ENCODE results near the gene DRAXIN.

DRAXIN gene

GRCh38 chr1:11697893-11698210 lies 6.3 kb downstream of the DRAXIN start:
- Histone ChIP-seq H3K27ac (replicated peaks) (no peak overlapping the region), H3K4me3 (replicated peaks; ENCODE audit: insufficient read depth, low read length) (no peak overlapping the region), H3K27me3 (ENCODE audit: insufficient read depth, poor library complexity, severe bottlenecking) (peaks cover 8% of the 10 kb centered on the region)
- TF ChIP-seq POLR2AphosphoS5 (IDR thresholded peaks at IDR 0.05; ENCODE audit: low read depth) (no peak), REST (IDR thresholded peaks at IDR 0.05; ENCODE audit: insufficient replicate concordance, low read depth) (no peak), GABPA (IDR thresholded peaks at IDR 0.05; ENCODE audit: low read depth) (no peak), SPI1 (IDR thresholded peaks at IDR 0.05; ENCODE audit: borderline replicate concordance, low read depth) (no peak), CTCF (IDR thresholded peaks at IDR 0.05; ENCODE audit: insufficient read depth, low read length) (no peak)
- no peak for DNase-seq (ENCODE audit: low read depth in 1 of 2, low spot score in 1 of 2)

GRCh38 chr1:11700601-11701467 lies 9.3 kb downstream of the DRAXIN start:
- Histone ChIP-seq H3K27ac (replicated peaks) (no peak overlapping the region), H3K4me3 (replicated peaks; ENCODE audit: insufficient read depth, low read length) (no peak overlapping the region), H3K27me3 (ENCODE audit: insufficient read depth, poor library complexity, severe bottlenecking) (no peaks in the 10 kb centered on the region)
- TF ChIP-seq POLR2AphosphoS5 (IDR thresholded peaks at IDR 0.05; ENCODE audit: low read depth) (no peak), GABPA (IDR thresholded peaks at IDR 0.05; ENCODE audit: low read depth) (no peak), REST (IDR thresholded peaks at IDR 0.05; ENCODE audit: insufficient replicate concordance, low read depth) (no peak), CTCF (IDR thresholded peaks at IDR 0.05; ENCODE audit: insufficient read depth, low read length) (no peak), SPI1 (IDR thresholded peaks at IDR 0.05; ENCODE audit: borderline replicate concordance, low read depth) (no peak)
- DNase-seq (ENCODE audit: low read depth in 1 of 2, low spot score in 1 of 2), result no peak

- no peak overlapping the region for H3K4me3 ChIP-seq (replicated peaks; ENCODE audit: insufficient read depth, low read length)
- no peak overlapping the region for H3K27ac ChIP-seq (replicated peaks)
Observed at GRCh38 chr1:11701551-11701961, 10.0 kb downstream of the DRAXIN start.

GRCh38 chr1:11701981-11702803 lies 10.7 kb downstream of the DRAXIN start:
- TF ChIP-seq REST (IDR thresholded peaks at IDR 0.05; ENCODE audit: insufficient replicate concordance, low read depth), result no peak
- no peak for TF ChIP-seq SPI1 (IDR thresholded peaks at IDR 0.05; ENCODE audit: borderline replicate concordance, low read depth)
- no peak for TF ChIP-seq POLR2AphosphoS5 (IDR thresholded peaks at IDR 0.05; ENCODE audit: low read depth)
- no peak for TF ChIP-seq GABPA (IDR thresholded peaks at IDR 0.05; ENCODE audit: low read depth)
- TF ChIP-seq CTCF (IDR thresholded peaks at IDR 0.05; ENCODE audit: insufficient read depth, low read length), result no peak
- H3K27ac ChIP-seq (replicated peaks), result no peak overlapping the region

More at GRCh38 chr1:11701551-11701961, 10.0 kb downstream of the DRAXIN start:
- H3K27me3 ChIP-seq (ENCODE audit: insufficient read depth, poor library complexity, severe bottlenecking), result no peaks in the 10 kb centered on the region
- no peak for DNase-seq (ENCODE audit: low read depth in 1 of 2, low spot score in 1 of 2)
- no peak for TF ChIP-seq SPI1 (IDR thresholded peaks at IDR 0.05; ENCODE audit: borderline replicate concordance, low read depth)

More at GRCh38 chr1:11701981-11702803, 10.7 kb downstream of the DRAXIN start:
- DNase-seq (ENCODE audit: low read depth in 1 of 2, low spot score in 1 of 2), result no peak
- no peak overlapping the region for H3K4me3 ChIP-seq (replicated peaks; ENCODE audit: insufficient read depth, low read length)
- no peaks in the 10 kb centered on the region for H3K27me3 ChIP-seq (ENCODE audit: insufficient read depth, poor library complexity, severe bottlenecking)
